Karpas-422 (cell line): ENCODE results near the gene ALDH1L2. TPM values are rescaled to one million over a fixed set of nuclear protein-coding genes. Genes with fewer than 3 reads are reported as not detected.
A peak's percentile ranks its signal among the peaks of the same experiment; 100 is the strongest.
"Not testable (repeated sequence)": the region's sequence is repeated elsewhere in the genome, so short reads cannot be mapped to it uniquely, and the experiment has no call there.

ENCODE experiments used
- DNase-seq: peaks from one replicate; pipeline ENCODE4 v3.0.0-alpha.2; 2015
- H2AFZ ChIP-seq: fragments of 200-600 bp; sonication (generic); 2 replicates; pipeline ENCODE4 v1.6.1; 2014; ENCODE audit warnings: antibody characterized with exemption, low read length, mixed read lengths
- H3K27ac ChIP-seq: fragments of 200-600 bp; sonication (generic); 2 replicates; pipeline ENCODE4 v1.5.1; 2014; ENCODE audit warnings: mild to moderate bottlenecking, low read length, moderate library complexity
- H3K27me3 ChIP-seq: fragments of 200-600 bp; sonication (generic); 2 replicates; pipeline ENCODE4 v1.6.1; 2014; ENCODE audit warnings: low read length, mixed read lengths
- H3K36me3 ChIP-seq: fragments of 200-600 bp; sonication (generic); 2 replicates; pipeline ENCODE4 v1.6.1; 2014; ENCODE audit warnings: low read length, mixed read lengths; ENCODE audit not compliant: insufficient read depth
- H3K4me1 ChIP-seq: fragments of 200-600 bp; sonication (generic); 2 replicates; pipeline ENCODE4 v1.6.1; 2014; ENCODE audit warnings: mild to moderate bottlenecking, low read length, mixed read lengths
- H3K4me2 ChIP-seq: fragments of 200-600 bp; sonication (generic); 2 replicates; pipeline ENCODE4 v1.6.1; 2014; ENCODE audit warnings: low read length, low read depth, mild to moderate bottlenecking; ENCODE audit not compliant: poor library complexity, severe bottlenecking
- H3K4me3 ChIP-seq: fragments of 200-600 bp; sonication (generic); 2 replicates; pipeline ENCODE4 v1.5.1; 2014; ENCODE audit warnings: mild to moderate bottlenecking, antibody characterized with exemption, low read length, mixed read lengths
- H3K79me2 ChIP-seq: fragments of 200-600 bp; sonication (generic); 2 replicates; pipeline ENCODE4 v1.6.1; 2014; ENCODE audit warnings: mild to moderate bottlenecking, low read length, mixed read lengths
- H3K9ac ChIP-seq: fragments of 200-600 bp; sonication (generic); 2 replicates; pipeline ENCODE4 v1.6.0; 2014; ENCODE audit warnings: low read length
- H3K9me2 ChIP-seq: fragments of 200-600 bp; sonication (generic), shearing (Covaris generic); replicated peaks from 2 replicates; pipeline ENCODE4 v1.6.0; 2014; ENCODE audit warnings: mild to moderate bottlenecking, low read length, moderate library complexity; ENCODE audit not compliant: insufficient read depth
- H3K9me3 ChIP-seq: fragments of 300-700, 200-600 bp; sonication (generic); 2 replicates; pipeline ENCODE4 v1.6.1; 2014; ENCODE audit warnings: low read length, mixed read lengths
- H4K20me1 ChIP-seq: fragments of 200-600 bp; sonication (generic); 2 replicates; pipeline ENCODE4 v1.6.1; 2014; ENCODE audit warnings: mild to moderate bottlenecking, antibody characterized with exemption, low read length, low read depth; ENCODE audit not compliant: insufficient read depth
- total RNA-seq: library from RNA; depleted of rRNA; stranded (reverse); fragments of >200 nt; shearing (Covaris generic); gene quantifications from 2 replicates; pipeline ENCODE4 v1.2.3, GENCODE V29; 2014; ENCODE audit warnings: low replicate concordance

ALDH1L2 gene
- total RNA-seq, 1 experiment from 2014 or later, result not detected

DNA sequence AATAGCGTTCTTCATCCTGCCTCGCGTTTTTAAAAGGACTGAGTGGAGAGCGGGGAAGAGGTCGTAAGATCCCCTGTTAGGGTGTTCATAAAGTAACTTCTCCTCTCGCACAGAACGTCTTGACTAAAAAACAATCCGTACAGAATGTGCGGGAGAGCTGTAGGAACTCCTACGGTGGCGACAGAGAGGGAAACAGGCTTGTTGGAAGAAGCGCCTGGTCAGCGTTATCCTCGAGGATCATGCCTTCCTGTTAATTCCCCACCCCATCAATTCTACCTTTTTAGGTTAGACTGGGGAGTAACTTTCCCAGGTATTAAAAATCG, 22.9 kb upstream of the ALDH1L2 start:
- H3K4me3 ChIP-seq, result peak overlapping the region; percentile 80
- H3K27ac ChIP-seq, result no peak overlapping the region
- peaks cover 44% of the 10 kb centered on the region for H3K4me1 ChIP-seq
- no peaks in the 10 kb centered on the region for H3K9me3 ChIP-seq
- H3K9ac ChIP-seq, result peak overlapping the region; percentile 97
- H3K9me2 ChIP-seq, result no peaks in the 10 kb centered on the region
- peak overlapping the region; percentile 87 for H2AFZ ChIP-seq
- peaks cover 45% of the 10 kb centered on the region for H3K79me2 ChIP-seq
- peak overlapping the region; percentile 91 for H3K4me2 ChIP-seq
- H4K20me1 ChIP-seq, result no peaks in the 10 kb centered on the region
- no peak for DNase-seq
- peaks cover 16% of the 10 kb centered on the region for H3K36me3 ChIP-seq
- no peaks in the 10 kb centered on the region for H3K27me3 ChIP-seq

DNA sequence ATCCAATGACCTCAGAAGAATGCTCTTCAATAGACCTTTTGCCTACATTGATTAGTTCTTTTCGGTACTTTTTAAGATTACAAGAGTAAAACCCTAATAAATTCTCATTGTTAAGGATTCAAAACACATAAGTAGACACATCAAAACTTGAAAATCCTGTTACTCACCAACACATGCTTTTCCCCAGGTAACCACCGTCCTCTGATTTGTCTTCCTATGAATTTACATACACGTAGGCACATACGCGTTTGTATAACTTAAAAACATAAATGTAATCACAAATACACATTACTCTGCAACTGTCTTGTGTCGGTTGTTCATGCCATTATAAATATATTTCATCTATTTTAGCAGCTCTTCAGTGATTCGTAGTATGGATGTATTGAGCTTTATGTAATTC, 22.4 kb upstream of the ALDH1L2 start:
- Histone ChIP-seq H3K9ac (peak overlapping the region; percentile 97), H3K4me1 (peaks cover 39% of the 10 kb centered on the region), H3K36me3 (peaks cover 11% of the 10 kb centered on the region), H3K27me3 (no peaks in the 10 kb centered on the region), H3K79me2 (peaks cover 40% of the 10 kb centered on the region), H3K4me2 (peak overlapping the region; percentile 91), H2AFZ (peak overlapping the region; percentile 87), H3K9me3 (no peaks in the 10 kb centered on the region), H4K20me1 (no peaks in the 10 kb centered on the region), H3K27ac (no peak overlapping the region), H3K9me2 (no peaks in the 10 kb centered on the region), H3K4me3 (peak overlapping the region; percentile 80)
- DNase-seq, result peak; percentile 53

DNA sequence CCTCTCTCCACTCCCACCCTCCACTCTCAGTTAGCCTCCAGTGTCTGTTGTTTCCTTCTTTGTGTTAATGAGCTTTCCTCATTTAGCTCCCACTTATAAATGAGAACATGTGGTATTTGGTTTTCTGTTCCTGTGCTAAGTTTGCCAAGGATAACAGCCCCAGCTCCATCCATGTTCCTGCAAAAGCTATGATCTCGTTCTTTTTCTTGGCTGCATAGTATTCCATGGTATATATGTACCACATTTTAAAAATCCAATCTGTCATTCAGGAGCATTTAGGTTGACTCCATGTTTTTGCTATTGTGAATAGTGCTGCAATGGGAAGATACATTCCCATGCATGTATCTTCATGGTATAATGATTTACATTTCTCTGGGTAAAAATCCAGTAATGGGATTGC, 20.5 kb upstream of the ALDH1L2 start:
- no peaks in the 10 kb centered on the region for H4K20me1 ChIP-seq
- H3K9me2 ChIP-seq, result no peaks in the 10 kb centered on the region
- H3K9ac ChIP-seq, result no peak overlapping the region
- H3K36me3 ChIP-seq, result no peaks in the 10 kb centered on the region
- DNase-seq, result no peak
- no peak overlapping the region for H3K4me3 ChIP-seq
- H3K79me2 ChIP-seq, result peaks cover 21% of the 10 kb centered on the region
- no peaks in the 10 kb centered on the region for H3K9me3 ChIP-seq
- H2AFZ ChIP-seq, result no peak overlapping the region
- no peaks in the 10 kb centered on the region for H3K27me3 ChIP-seq
- H3K4me1 ChIP-seq, result peaks cover 27% of the 10 kb centered on the region
- H3K27ac ChIP-seq, result no peak overlapping the region
- H3K4me2 ChIP-seq, result no peak overlapping the region

DNA sequence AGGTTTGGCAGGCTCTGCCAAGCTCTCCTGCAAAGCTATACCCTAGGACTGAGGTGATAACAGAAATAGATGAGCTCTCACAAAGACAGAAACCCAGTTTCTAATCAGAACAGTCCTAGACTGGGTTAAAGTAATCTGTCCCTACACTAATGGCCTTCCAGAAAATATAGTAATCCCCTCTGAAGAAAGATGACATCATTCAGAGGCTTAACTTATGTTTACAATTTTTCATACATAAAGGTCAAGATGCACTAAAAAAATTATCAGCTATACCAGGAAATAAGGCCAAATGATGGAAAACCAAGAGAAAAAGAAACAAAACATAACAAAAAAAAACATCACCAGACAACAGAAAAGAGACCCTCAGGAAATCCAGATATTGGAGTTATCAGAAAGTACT, 18.4 kb upstream of the ALDH1L2 start:
- Histone ChIP-seq H3K9me2 (no peaks in the 10 kb centered on the region), H3K27me3 (no peaks in the 10 kb centered on the region), H3K9me3 (no peaks in the 10 kb centered on the region), H3K4me1 (peaks cover 14% of the 10 kb centered on the region), H4K20me1 (no peaks in the 10 kb centered on the region), H3K4me3 (no peak overlapping the region), H3K79me2 (peaks cover under 1% of the 10 kb centered on the region), H3K9ac (no peak overlapping the region), H3K27ac (no peak overlapping the region), H3K4me2 (no peak overlapping the region), H3K36me3 (no peaks in the 10 kb centered on the region), H2AFZ (no peak overlapping the region)
- no peak for DNase-seq

DNA sequence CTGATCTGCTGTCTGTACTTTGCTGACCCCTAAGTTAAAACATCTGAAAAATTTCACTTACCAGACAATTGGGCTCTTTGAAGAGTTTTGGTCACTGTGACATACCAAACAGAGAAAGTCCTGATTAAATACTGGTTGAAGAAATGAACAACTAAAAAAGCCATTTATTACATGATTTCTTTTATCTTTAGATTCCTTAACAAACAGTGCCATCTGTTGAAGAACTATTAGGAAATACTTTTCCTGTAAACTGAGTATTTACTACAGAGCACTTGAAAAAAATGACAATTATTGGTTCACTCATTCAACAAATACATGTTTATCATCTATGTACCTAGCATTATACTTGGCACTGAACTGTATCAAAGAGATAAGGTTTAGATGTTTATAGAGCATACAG, 16.7 kb upstream of the ALDH1L2 start:
- no peak for DNase-seq
- Histone ChIP-seq H2AFZ (no peak overlapping the region), H3K36me3 (no peaks in the 10 kb centered on the region), H3K79me2 (no peaks in the 10 kb centered on the region), H3K4me1 (peaks cover 2% of the 10 kb centered on the region), H3K4me3 (no peak overlapping the region), H3K27ac (no peak overlapping the region), H3K4me2 (no peak overlapping the region), H3K27me3 (no peaks in the 10 kb centered on the region), H3K9me3 (no peaks in the 10 kb centered on the region), H3K9ac (no peak overlapping the region), H4K20me1 (no peaks in the 10 kb centered on the region), H3K9me2 (no peaks in the 10 kb centered on the region)

DNA sequence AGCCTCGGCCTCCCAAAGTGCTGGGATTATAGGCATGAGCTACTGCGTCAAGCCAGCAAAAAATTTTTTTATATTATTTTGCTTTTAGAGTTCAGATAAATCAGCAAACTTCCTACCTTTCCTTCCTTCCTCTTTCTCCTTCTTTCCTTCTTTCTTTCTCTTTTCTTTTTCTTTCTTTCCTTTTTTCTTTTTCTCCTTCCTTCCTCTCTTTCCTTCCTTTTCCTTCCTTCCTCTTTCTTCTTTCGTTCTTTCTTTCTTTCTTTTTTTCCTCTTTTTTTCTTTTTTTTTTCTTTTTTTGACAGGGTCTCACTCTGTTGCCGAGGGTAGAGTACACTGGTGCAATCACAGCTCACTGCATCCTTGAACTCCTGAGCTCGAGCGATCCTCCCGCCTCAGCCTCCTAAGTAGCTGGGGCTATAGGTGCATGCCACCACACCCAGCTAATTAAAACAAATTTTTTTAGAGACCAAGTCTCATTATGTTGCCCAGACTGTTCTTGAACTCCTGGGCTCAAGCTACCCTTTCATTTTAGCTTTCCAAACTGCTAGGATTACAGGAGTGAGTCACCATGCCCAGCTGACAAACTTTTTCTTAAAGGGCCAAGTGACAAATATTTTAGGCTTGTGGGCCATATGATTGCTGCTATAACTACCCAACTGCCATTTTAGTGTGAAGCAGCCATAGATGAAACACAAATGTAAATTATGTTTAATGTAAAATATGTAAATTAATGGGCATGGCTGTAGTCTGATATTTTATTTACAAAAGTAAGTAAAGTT, 16.1 kb upstream of the ALDH1L2 start:
- Histone ChIP-seq H3K9me2 (no peaks in the 10 kb centered on the region), H3K4me2 (no peak overlapping the region)

DNA sequence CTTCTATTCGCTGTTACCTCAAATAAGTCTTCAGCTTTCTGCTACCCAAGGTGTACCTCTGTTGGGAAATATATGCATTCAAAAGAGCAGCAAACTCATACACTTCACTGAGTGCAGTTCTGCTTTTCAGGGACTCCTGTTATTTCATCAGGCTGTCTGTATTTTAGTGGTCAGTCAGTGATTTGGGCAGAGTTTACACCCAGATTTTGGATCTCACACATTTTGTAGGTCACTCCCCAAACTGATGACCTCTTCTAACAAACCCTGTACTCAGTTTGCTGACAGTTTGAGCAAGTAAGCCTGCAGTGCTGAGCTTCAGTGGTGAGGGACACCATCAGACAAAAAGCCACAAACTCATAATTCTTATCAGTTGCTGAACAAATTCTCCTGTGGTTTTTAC, 15.1 kb upstream of the ALDH1L2 start:
- no peak overlapping the region for H3K4me3 ChIP-seq
- H3K27ac ChIP-seq, result no peak overlapping the region
- no peaks in the 10 kb centered on the region; the same call in 1 of the 2 replicates for H3K4me1 ChIP-seq
- H3K4me2 ChIP-seq, result no peak overlapping the region
- H3K9ac ChIP-seq, result no peak overlapping the region
- no peaks in the 10 kb centered on the region for H3K9me3 ChIP-seq
- no peak overlapping the region for H2AFZ ChIP-seq
- DNase-seq, result no peak
- H3K27me3 ChIP-seq, result no peaks in the 10 kb centered on the region
- H3K79me2 ChIP-seq, result no peaks in the 10 kb centered on the region
- H3K9me2 ChIP-seq, result no peaks in the 10 kb centered on the region
- H3K36me3 ChIP-seq, result no peaks in the 10 kb centered on the region
- no peaks in the 10 kb centered on the region for H4K20me1 ChIP-seq

More for the DNA sequence above, 16.1 kb upstream of the ALDH1L2 start:
- no peak overlapping the region for H3K27ac ChIP-seq
- H3K79me2 ChIP-seq, result no peaks in the 10 kb centered on the region
- no peak overlapping the region for H3K9ac ChIP-seq
- no peaks in the 10 kb centered on the region for H3K9me3 ChIP-seq
- H3K27me3 ChIP-seq, result no peaks in the 10 kb centered on the region
- no peaks in the 10 kb centered on the region; the same call in 1 of the 2 replicates for H3K4me1 ChIP-seq
- no peak overlapping the region for H2AFZ ChIP-seq
- H3K4me3 ChIP-seq, result no peak overlapping the region
- DNase-seq, result no peak
- no peaks in the 10 kb centered on the region for H4K20me1 ChIP-seq
- H3K36me3 ChIP-seq, result no peaks in the 10 kb centered on the region

DNA sequence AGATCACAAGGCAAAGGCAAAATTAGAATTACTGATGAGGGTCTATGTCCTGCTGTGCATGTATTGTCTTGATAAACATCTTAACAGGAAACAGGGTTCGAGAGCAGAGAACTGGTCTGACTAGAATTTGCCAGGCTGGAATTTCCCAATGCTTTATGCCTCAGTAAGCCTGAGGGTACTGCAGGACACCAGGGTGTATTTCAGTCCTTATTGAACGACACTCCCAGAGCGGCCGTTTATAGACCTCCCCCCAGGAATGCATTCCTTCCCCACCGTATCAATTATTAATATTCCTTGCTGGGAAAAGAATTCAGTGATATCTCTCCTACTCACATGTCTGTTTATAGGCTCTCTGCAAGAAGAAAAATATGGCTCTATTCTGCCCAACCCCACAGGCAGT, 11.1 kb upstream of the ALDH1L2 start:
- H2AFZ ChIP-seq, H3K9ac ChIP-seq, H4K20me1 ChIP-seq, H3K9me3 ChIP-seq, H3K9me2 ChIP-seq, H3K4me3 ChIP-seq, H3K79me2 ChIP-seq, H3K27me3 ChIP-seq, H3K4me1 ChIP-seq, H3K27ac ChIP-seq, H3K4me2 ChIP-seq, DNase-seq, H3K36me3 ChIP-seq: not testable (repeated sequence)
